Activated CD4-positive, alpha-beta T cell treated with anti-CD3 and anti-CD28 coated beads for 1 hour (primary cell): ENCODE measurements around the gene ZNF778.
"Not testable (repeated sequence)": the region's sequence is repeated elsewhere in the genome, so short reads cannot be mapped to it uniquely, and the experiment has no call there.

ENCODE experiments used
- DNase-seq: peaks from one replicate; pipeline ENCODE4 v3.0.0-alpha.2; 2020

The ZNF778 gene

DNA sequence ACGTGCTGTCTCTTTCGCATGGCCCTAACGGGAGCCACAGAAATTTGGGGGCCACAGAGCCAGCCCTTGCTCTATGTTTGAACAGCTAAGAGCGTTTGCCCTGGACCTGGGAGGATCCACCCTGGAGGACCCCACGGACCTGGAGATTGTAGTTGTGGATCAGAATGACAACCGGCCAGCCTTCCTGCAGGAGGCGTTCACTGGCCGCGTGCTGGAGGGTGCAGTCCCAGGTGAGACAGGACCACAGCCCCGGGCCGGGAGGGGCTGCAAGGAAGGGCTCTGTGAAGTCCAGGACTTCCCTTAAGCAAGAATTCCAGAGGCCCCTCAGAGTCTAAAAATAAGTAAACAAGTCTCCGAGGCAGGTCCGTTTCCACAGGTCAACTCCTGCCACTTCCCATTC, 34.0 kb upstream of the ZNF778 start:
- DNase-seq = no peak

DNA sequence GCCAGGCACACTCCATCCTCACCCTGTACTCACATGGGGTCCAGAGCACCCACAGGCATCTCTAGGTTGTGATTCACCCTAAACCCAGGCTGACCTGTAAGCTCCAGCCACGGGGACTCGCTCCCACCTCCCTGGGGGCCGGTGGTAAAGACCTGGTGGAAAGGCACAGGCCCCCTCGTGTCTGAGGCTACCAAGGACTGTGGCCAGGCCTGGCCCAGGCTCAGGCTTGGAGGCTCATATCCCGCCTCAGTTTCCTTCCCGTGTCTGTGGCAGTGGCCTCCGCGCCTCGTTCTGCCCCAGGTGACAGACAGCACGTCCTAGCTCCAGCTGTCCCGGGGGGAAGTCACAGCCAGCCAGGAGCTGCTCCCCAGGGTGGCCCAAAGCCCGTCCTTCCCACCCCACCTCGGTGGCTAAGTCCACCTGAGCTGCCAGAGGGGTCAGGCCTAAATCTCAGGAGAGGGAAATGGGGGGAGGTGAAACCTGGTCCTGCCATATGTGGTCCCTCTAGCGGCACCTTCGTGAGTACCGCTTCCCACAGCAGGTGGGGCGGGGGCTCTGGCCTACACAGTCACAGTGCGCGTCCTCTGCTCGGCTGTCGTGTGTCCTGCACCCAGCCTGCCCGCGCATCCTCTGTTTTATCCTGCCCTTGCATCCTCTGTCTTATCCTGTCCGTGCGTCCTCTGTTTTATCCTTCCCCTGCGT, 33.4 kb upstream of the ZNF778 start:
- no peak for DNase-seq

DNA sequence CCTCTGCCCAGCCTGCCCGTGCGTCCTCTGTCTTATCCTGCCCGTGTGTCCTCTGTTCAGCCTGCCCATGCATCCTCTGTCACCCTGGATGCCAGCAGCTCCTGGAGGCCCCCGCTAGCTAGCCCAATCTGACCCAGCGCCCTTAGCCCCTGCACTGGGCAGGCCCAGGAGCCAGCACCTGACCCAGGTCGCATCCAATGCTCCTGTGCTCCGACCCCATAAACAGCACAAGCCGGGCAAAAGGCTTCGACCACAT, 32.9 kb upstream of the ZNF778 start:
- no peak for DNase-seq

DNA sequence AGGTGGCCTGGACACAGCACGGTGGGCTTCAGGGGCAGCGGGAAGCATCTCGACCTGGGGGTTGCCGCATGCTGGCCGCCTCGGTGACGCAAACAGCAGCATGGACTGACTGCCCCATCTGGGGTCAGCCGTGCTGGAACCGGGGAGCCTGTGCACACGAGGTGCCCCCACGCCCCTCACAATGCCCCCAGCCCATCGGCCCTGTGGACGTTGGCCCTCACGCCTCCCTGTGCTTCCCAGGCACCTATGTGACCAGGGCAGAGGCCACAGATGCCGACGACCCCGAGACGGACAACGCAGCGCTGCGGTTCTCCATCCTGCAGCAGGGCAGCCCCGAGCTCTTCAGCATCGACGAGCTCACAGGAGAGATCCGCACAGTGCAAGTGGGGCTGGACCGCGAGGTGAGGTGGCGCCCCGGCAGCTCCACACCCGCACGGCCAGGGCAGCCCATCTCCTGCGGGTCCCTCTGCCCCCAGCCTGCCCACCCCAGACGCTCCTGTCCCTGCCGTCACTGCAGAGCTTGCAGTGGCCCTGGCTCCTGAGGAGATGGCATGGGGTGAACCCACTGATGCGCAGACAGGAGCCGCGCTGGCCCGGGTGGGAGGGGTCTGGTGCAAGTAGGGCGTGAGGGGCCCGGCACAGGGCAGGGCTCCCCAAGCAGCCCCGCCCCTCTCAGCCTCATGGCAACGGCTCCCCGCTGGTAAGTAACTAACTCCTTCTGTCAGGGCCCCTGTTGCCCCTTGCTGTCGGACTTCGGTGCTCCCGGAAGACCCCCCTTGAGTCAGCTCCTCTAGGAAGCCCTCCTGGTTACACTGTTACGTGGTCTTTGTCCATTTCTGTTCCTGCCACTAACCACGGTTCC, 32.3 kb upstream of the ZNF778 start:
- DNase-seq = no peak

DNA sequence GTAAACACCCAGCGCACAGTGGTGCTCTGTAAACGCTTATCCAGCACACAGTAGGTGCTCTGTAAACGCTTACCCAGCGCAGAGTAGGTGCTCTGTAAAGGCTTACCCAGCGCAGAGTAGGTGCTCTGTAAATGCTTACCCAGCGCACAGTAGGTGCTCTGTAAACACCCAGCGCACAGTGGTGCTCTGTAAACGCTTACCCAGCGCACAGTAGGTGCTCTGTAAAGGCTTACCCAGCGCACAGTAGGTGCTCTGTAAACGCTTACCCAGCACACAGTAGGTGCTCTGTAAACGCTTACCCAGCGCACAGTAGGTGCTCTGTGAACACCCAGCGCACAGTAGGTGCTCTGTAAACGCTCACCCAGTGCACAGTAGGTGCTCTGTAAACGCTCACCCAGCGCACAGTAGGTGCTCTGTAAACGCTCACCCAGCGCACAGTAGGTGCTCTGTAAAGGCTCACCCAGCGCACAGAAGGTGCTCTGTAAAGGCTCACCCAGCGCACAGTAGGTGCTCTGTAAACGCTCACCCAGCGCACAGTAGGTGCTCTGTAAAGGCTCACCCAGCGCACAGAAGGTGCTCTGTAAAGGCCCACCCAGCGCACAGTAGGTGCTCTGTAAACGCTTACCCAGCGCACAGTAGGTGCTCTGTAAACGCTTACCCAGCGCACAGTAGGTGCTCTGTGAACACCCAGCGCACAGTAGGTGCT, 31.5 kb upstream of the ZNF778 start:
- not testable (repeated sequence) for DNase-seq

DNA sequence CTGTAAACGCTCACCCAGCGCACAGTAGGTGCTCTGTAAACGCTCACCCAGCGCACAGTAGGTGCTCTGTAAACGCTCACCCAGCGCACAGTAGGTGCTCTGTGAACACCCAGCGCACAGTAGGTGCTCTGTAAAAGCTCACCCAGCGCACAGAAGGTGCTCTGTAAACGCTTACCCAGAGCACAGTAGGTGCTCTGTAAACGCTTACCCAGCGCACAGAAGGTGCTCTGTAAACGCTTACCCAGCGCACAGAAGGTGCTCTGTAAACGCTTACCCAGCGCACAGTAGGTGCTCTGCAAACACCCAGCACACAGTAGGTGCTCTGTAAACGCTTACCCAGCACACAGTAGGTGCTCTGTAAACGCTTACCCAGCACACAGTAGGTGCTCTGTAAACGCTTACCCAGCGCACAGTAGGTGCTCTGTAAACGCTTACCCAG, 30.9 kb upstream of the ZNF778 start:
- DNase-seq = not testable (repeated sequence)

DNA sequence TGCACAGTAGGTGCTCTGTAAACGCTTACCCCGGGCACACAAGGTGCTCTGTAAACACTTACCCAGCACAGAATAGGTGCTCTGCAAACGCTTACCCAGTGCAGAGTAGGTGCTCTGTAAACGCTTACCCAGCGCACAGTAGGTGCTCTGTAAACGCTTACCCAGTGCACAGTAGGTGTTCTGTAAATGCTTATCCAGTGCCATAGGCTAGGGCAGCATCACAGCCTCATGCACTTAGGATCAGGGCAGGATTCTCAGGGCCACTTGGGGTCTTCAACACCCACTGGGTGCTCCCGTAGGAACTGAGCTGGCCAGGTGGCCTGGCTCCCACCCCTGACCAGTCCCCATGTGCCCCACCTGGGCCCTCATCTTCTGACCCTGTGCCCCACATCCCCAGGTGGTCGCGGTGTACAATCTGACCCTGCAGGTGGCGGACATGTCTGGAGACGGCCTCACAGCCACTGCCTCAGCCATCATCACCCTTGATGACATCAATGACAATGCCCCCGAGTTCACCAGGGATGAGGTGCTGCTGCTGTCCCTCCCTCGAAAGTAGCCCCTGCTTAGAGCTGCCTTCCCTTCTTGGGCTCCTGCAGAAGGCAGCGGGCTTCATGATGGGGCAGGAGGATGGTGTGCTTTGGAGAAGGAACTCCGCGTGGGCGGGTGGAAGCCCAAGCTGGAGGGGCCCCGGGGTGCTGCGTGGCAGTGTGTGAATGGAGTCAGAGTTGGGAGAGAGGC, 30.3 kb upstream of the ZNF778 start:
- DNase-seq = no peak

DNA sequence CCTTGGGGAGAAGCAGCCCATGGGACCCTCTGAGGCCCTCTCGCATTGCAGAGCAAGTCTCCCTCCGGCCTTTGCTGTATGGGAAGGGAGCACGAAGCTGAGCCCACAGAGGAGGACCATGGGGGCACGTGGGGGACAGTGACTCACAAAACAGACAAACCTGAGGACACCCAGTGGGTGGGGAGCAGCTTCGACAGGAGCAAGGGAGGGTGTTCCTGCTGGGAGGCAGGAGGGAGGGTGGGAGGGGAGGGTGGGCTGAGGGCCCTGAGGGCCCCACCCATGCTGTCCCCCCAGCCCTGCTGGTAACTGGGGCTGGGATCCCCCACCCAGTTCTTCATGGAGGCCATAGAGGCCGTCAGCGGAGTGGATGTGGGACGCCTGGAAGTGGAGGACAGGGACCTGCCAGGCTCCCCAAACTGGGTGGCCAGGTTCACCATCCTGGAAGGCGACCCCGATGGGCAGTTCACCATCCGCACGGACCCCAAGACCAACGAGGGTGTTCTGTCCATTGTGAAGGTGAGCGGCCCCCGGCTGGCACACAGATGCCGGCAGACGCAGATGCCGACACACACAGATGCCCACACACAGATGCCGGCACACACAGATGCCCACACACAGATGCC, 29.6 kb upstream of the ZNF778 start:
- DNase-seq = no peak

DNA sequence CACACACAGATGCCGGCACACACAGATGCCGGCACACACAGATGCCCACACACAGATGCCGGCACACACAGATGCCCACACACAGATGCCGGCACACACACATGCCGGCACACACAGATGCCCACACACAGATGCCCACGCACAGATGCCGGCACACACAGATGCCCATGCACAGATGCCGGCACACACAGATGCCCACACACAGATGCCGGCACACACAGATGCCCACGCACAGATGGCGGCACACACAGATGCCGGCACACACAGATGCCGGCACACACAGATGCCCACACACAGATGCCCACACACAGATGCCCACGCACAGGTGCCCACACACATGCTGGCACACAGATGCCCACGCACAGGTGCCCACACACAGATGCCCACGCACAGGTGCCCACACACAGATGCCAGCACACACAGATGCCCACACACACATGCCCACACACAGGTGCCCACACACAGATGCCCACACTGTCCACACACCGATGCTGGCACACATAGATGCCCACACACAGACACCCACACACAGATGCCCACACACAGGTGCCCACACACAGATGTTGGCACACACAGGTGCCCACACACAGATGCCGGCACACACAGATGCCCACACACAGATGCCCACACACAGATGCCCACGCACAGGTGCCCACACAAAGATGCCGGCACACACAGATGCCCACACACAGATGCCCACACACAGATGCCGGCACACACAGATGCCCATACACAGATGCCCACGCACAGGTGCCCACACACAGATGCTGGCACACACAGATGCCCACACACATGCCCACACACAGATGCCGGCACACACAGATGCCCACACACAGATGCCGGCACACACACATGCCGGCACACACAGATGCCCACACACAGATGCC, 28.8 kb upstream of the ZNF778 start:
- DNase-seq = not testable (repeated sequence)

DNA sequence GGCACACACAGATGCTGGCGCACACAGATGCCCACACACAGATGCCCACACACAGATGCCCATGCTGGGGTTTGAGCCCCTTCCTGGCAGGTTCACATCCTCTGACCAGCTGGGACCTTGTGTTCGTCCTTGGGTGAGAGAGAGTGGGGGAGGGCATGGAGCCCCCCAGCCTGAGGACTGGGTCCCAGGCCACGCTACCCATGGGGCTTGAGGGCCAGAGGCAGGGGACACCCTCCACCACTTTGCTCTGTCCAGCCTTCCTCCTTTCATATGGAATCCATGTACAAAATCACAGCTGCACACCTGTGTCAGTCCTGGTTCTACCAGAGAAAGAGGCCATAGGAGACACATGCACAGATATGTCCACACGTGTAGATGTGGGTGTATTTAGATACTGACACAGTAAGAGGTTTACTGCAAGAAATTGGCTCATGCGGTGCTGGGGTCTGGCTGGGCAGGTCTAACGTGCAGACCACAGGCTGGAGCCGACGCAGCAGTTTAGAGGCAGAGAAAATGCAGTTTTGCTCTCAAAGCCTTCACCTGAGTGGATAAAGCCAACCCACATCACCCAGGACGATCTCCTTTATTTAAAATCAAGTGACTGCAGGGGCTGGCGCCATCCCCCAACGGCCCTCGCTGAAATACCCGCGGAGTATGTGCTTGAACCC, 28.0 kb upstream of the ZNF778 start:
- DNase-seq = no peak

DNA sequence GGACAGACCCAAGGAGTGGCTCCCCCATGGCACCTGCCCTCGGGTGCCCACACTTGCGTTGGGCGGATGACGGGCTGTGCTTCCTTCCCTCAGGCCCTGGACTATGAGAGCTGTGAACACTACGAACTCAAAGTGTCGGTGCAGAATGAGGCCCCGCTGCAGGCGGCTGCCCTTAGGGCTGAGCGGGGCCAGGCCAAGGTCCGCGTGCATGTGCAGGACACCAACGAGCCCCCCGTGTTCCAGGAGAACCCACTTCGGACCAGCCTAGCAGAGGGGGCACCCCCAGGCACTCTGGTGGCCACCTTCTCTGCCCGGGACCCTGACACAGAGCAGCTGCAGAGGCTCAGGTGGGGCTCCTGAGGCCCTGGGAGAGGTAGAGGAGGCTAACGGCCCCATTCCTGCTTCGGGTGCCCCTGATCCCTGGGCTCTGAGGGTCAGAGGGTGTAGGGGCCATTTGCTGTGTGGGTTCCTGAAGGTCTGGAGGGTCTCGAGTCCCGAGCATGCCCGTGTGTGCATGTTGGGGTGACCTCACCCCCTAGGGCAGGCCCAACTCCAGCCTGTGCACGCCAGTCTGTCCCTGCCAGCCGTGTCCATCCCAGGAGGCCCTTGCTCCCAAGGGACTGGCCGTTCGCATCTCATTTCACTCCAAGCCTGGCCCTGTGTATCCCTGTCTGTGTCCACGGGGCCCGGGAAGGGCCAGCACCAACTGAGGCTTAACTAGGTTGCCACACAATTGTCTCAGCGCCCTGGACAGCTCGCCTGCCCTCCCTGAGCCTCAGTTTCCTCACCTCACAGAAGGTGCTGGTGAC, 27.1 kb upstream of the ZNF778 start:
- no peak for DNase-seq

DNA sequence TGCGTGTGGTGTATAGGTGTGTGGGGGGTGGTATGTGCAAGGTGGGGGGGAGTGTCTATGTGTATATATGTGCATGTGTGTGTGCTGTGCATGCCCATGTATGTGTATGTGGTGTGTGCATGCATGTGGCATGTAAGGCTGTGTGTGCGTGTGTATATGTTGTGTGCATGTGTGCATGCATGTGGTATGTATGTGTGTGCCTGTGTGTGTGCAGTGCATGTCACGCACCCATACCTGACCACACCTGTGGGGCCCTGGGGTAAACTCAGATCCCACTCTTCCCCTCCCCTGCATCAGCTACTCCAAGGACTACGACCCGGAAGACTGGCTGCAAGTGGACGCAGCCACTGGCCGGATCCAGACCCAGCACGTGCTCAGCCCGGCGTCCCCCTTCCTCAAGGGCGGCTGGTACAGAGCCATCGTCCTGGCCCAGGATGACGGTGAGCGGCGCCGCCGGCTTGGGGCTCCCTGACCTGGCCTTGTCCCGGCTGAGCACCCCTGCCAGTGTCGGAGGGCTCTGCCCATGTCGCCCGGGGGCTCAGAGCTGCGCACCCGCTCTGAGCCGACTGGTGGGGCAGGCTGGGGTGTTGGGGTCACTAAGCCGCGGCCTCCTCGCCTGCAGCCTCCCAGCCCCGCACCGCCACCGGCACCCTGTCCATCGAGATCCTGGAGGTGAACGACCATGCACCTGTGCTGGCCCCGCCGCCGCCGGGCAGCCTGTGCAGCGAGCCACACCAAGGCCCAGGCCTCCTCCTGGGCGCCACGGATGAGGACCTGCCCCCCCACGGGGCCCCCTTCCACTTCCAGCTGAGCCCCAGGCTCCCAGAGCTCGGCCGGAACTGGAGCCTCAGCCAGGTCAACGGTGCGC, 26.2 kb upstream of the ZNF778 start:
- DNase-seq = no peak

DNA sequence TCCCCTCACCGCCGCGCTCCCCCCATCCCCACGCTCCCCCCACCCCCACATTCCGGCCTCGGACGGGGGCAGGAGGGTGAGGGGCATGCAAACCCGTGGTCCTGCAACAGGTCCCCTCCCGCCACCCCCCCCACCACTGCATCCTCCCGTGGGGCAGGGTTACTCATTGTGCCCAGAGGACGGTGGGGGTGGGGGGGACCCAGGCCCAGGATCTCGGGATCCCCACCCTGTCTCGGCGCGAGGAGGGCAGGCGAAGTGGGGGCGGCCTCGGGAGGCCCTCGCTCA, 25.7 kb upstream of the ZNF778 start:
- DNase-seq = no peak

DNA sequence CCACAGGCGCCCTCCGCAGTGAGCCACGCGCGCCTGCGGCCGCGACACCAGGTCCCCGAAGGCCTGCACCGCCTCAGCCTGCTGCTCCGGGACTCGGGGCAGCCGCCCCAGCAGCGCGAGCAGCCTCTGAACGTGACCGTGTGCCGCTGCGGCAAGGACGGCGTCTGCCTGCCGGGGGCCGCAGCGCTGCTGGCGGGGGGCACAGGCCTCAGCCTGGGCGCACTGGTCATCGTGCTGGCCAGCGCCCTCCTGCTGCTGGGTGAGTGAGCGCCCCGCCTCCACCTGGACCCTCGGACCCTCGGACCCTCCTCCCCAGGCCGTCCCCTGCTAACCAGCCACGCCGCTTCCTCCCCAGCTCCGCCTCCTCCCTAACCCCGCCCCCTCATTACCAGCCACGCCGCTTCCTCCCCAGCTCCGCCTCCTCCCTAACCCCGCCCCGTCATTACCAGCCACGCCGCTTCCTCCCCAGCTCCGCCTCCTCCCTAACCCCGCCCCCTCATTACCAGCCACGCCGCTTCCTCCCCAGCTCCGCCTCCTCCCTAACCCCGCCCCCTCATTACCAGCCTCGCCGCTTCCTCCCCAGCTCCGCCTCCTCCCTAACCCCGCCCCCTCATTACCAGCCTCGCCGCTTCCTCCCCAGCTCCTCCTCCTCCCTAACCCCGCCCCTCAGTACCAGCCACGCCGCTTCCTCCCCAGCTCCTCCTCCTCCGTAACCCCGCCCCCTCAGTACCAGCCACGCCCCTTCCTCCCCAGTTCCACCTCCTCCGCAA, 25.1 kb upstream of the ZNF778 start:
- DNase-seq = peak; percentile 51

DNA sequence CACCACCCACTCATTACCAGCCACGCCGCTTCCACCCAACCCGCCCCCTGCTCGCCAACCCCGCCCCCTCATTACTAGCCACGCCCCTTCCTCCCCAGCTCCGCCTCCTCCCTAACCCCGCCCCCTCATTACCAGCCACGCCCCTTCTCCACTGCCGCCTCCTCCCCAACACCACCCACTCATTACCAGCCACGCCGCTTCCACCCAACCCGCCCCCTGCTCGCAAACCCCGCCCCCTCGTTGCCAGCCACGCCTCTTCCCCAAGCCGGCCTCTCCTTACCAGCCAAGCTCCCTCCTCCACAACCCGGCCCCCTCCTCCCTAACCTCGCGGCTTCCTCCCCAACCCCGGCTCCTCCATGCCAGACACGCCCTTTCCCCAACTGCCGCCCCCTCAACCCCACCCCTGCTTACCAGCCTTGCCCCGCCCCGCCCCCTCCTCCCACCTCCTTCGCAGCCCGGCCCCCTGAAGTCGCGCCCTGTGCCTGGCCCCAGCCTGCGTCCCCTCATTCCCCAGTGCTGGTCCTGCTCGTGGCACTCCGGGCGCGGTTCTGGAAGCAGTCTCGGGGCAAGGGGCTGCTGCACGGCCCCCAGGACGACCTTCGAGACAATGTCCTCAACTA, 24.4 kb upstream of the ZNF778 start:
- peak; percentile 35 for DNase-seq

DNA sequence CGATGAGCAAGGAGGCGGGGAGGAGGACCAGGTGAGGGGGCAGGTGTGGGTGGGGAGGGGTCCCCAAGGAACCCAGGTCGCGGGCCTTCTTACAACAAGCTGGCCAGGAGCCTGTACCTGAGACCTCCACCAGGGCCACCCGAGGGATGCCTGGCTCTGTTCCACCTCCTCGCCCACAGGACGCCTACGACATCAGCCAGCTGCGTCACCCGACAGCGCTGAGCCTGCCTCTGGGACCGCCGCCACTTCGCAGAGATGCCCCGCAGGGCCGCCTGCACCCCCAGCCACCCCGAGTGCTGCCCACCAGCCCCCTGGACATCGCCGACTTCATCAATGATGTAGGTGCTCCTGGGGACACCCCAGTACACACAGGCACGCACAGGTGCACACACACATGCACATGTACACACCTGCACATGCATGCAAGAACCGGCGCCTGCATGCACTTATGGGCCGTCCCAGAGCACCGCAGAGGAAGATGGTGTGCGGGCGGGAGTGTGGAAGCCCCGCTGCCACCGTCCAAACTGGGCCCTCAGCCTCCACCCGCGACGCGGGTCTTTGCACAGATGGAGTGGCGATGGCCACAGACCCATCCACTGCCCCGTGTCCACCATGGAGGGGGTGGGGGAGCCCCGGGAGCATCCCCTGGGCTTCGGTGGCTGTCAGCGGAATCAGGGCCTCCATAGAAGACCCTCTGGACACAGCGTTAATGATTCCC, 23.8 kb upstream of the ZNF778 start:
- no peak for DNase-seq
